Measurements from ENCODE around the gene ALPL.
"Not testable (repeated sequence)": the region's sequence is repeated elsewhere in the genome, so short reads cannot be mapped to it uniquely, and the experiment has no call there.

ALPL gene

GRCh38 chr1:21517660-21518480 is 8.6 kb downstream of the ALPL start:
- Histone ChIP-seq H3K4me3 (ENCODE audit: low read length) (peak overlapping the region; percentile 53; the same call in 1 of the 2 replicates), H3K27ac (ENCODE audit: low read length) (peak overlapping the region; percentile 95), H3K9me3 (ENCODE audit: insufficient read depth, low read length) (peaks cover 3% of the 10 kb centered on the region; the same call in 1 of the 2 replicates), H3K4me1 (ENCODE audit: low read length) (peaks cover 96% of the 10 kb centered on the region), H2AFZ (ENCODE audit: low read depth, low read length) (no peak overlapping the region), H3K79me2 (ENCODE audit: low read length) (no peaks in the 10 kb centered on the region), H3K9ac (ENCODE audit: low read length) (peak overlapping the region; percentile 70), H3K36me3 (replicated peaks; ENCODE audit: low read depth, low read length) (no peaks in the 10 kb centered on the region), H3K27me3 (ENCODE audit: low read depth, low read length) (no peaks in the 10 kb centered on the region), H3K4me2 (ENCODE audit: low read length) (peak overlapping the region; percentile 69), H4K20me1 (ENCODE audit: insufficient read depth, low read length) (no peaks in the 10 kb centered on the region)
- no peak for TF ChIP-seq EZH2phosphoT487 (IDR thresholded peaks at IDR 0.05; ENCODE audit: low read depth)
- no peak for TF ChIP-seq CTCF (IDR thresholded peaks at IDR 0.05; ENCODE audit: low read depth, low read length)

GRCh38 chr1:21518774-21519455 is 9.7 kb downstream of the ALPL start:
- peak overlapping the region; percentile 53 for H3K4me3 ChIP-seq (ENCODE audit: low read length)
- peak overlapping the region; percentile 69 for H3K4me2 ChIP-seq (ENCODE audit: low read length)
- peak overlapping the region; percentile 95 for H3K27ac ChIP-seq (ENCODE audit: low read length)

GRCh38 chr1:21519486-21520070 is 10.4 kb downstream of the ALPL start:
- not testable (repeated sequence) for H3K36me3 ChIP-seq (replicated peaks; ENCODE audit: low read depth, low read length); H3K27me3 ChIP-seq (ENCODE audit: low read depth, low read length); H4K20me1 ChIP-seq (ENCODE audit: insufficient read depth, low read length); H3K9me3 ChIP-seq (ENCODE audit: insufficient read depth, low read length); H3K79me2 ChIP-seq (ENCODE audit: low read length)
- Histone ChIP-seq H3K9ac (ENCODE audit: low read length) (peak overlapping the region; percentile 70), H3K27ac (ENCODE audit: low read length) (peak overlapping the region; percentile 95), H3K4me3 (ENCODE audit: low read length) (peak overlapping the region; percentile 53), H2AFZ (ENCODE audit: low read depth, low read length) (peak overlapping the region; percentile 59; the same call in 1 of the 2 replicates), H3K4me2 (ENCODE audit: low read length) (peak overlapping the region; percentile 69), H3K4me1 (ENCODE audit: low read length) (peaks cover 96% of the 10 kb centered on the region)

More at GRCh38 chr1:21518774-21519455, 9.7 kb downstream of the ALPL start:
- Histone ChIP-seq H3K27me3 (ENCODE audit: low read depth, low read length) (no peaks in the 10 kb centered on the region), H3K9ac (ENCODE audit: low read length) (peak overlapping the region; percentile 70), H2AFZ (ENCODE audit: low read depth, low read length) (peak overlapping the region; percentile 59; the same call in 1 of the 2 replicates), H3K36me3 (replicated peaks; ENCODE audit: low read depth, low read length) (no peaks in the 10 kb centered on the region), H3K4me1 (ENCODE audit: low read length) (peaks cover 97% of the 10 kb centered on the region), H3K9me3 (ENCODE audit: insufficient read depth, low read length) (peaks cover 3% of the 10 kb centered on the region; the same call in 1 of the 2 replicates), H3K79me2 (ENCODE audit: low read length) (no peaks in the 10 kb centered on the region), H4K20me1 (ENCODE audit: insufficient read depth, low read length) (no peaks in the 10 kb centered on the region)
- TF ChIP-seq EZH2phosphoT487 (IDR thresholded peaks at IDR 0.05; ENCODE audit: low read depth) (no peak), CTCF (IDR thresholded peaks at IDR 0.05; ENCODE audit: low read depth, low read length) (no peak)

- H3K4me2 ChIP-seq (ENCODE audit: low read length) = peak overlapping the region; percentile 69
Observed at GRCh38 chr1:21520899-21521716, 11.9 kb downstream of the ALPL start.

More at GRCh38 chr1:21520899-21521716, 11.9 kb downstream of the ALPL start:
- Histone ChIP-seq H4K20me1 (ENCODE audit: insufficient read depth, low read length) (no peaks in the 10 kb centered on the region), H3K4me3 (ENCODE audit: low read length) (peak overlapping the region; percentile 45), H2AFZ (ENCODE audit: low read depth, low read length) (no peak overlapping the region), H3K4me1 (ENCODE audit: low read length) (peaks cover 96% of the 10 kb centered on the region), H3K27ac (ENCODE audit: low read length) (peak overlapping the region; percentile 95), H3K27me3 (ENCODE audit: low read depth, low read length) (no peaks in the 10 kb centered on the region), H3K36me3 (replicated peaks; ENCODE audit: low read depth, low read length) (no peaks in the 10 kb centered on the region), H3K9me3 (ENCODE audit: insufficient read depth, low read length) (peaks cover 3% of the 10 kb centered on the region; the same call in 1 of the 2 replicates), H3K79me2 (ENCODE audit: low read length) (no peaks in the 10 kb centered on the region), H3K9ac (ENCODE audit: low read length) (peak overlapping the region; percentile 70; the same call in 1 of the 2 replicates)
- TF ChIP-seq CTCF (IDR thresholded peaks at IDR 0.05; ENCODE audit: low read depth, low read length) (no peak), EZH2phosphoT487 (IDR thresholded peaks at IDR 0.05; ENCODE audit: low read depth) (no peak)

All from OCI-LY3 (cell line).